ENCODE results near the gene NSMCE1.

GRCh38 chr16:27221576-27222248 lies 46.9 kb downstream of the NSMCE1 start:
- TF ChIP-seq MAFK (IDR thresholded peaks at IDR 0.05; ENCODE audit: low read depth, low read length) (no peak), CTCF (conservative IDR thresholded peaks at IDR 0.05; ENCODE audit: low read depth, low read length) (no peak), ELK1 (IDR thresholded peaks at IDR 0.05; ENCODE audit: borderline replicate concordance, low read depth, low read length) (no peak), POLR2A (IDR thresholded peaks at IDR 0.05; ENCODE audit: low read depth, low read length) (no peak), USF2 (IDR thresholded peaks at IDR 0.05; ENCODE audit: low read depth, low read length) (no peak), SMC3 (IDR thresholded peaks at IDR 0.05; ENCODE audit: low read depth, low read length) (no peak), RFX5 (IDR thresholded peaks at IDR 0.05; ENCODE audit: low read depth, low read length) (no peak)
